ENCODE results near the gene RNF180.
"Not testable (repeated sequence)": the region's sequence is repeated elsewhere in the genome, so short reads cannot be mapped to it uniquely, and the experiment has no call there.

Gene RNF180

GRCh38 chr5:64207978-64208377, 42.3 kb downstream of the RNF180 start:
- H3K4me3 Mint-ChIP-seq, result no peak overlapping the region
- H3K27ac Mint-ChIP-seq, result no peak overlapping the region
- ATAC-seq, result no peak
- H3K36me3 Mint-ChIP-seq, result no peaks in the 10 kb centered on the region
- no peaks in the 10 kb centered on the region for H3K4me1 Mint-ChIP-seq
- H3K9me3 Mint-ChIP-seq, result no peaks in the 10 kb centered on the region
- no peaks in the 10 kb centered on the region for H3K27me3 Mint-ChIP-seq

GRCh38 chr5:64209353-64209752, 43.7 kb downstream of the RNF180 start:
- Mint-ChIP-seq H3K27ac (no peak overlapping the region), H3K36me3 (no peaks in the 10 kb centered on the region), H3K4me3 (no peak overlapping the region), H3K27me3 (no peaks in the 10 kb centered on the region), H3K4me1 (no peaks in the 10 kb centered on the region), H3K9me3 (no peaks in the 10 kb centered on the region)
- no peak for ATAC-seq

DNA sequence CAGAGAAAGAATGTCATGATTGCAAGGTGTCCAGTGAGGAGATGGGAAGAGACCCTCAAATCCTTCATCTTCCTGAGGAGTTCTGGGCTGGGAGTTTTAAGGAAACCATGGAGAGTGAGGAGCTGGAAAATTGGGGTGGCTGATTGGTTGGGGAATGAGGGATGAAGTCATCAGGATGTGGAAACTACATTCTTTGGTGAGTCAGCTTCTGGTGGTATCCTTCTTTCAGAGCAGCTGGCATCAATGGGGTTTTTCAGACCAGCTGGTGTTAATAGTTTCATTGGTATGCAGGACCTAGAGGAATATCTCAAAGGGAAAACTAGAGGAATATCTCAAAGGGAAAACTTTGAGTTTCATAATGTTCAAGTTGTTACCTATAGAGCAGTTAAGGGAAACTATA, 45.2 kb downstream of the RNF180 start:
- H3K27me3 Mint-ChIP-seq, result no peaks in the 10 kb centered on the region
- no peak overlapping the region for H3K27ac Mint-ChIP-seq
- H3K36me3 Mint-ChIP-seq, result no peaks in the 10 kb centered on the region
- H3K9me3 Mint-ChIP-seq, result no peaks in the 10 kb centered on the region
- H3K4me1 Mint-ChIP-seq, result no peaks in the 10 kb centered on the region
- ATAC-seq, result no peak
- no peak overlapping the region for H3K4me3 Mint-ChIP-seq

DNA sequence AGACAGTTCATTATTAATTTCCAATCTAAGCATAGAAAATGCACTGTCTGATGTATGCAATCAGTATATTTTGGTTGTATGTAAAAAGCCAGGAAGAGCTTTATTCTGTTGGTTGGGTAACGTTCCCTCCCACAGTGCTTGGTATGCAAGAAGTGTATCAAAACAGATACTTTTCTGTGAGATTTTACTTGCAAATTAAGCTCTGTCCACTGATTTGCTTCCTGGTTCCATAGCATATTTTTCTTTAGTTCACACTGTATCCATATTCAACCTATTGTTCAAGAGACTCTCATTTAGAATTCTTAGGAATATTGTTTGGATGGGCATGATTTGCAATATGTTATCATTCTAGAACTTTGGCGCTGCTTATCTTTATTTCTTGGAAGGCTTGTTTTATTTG, 47.4 kb downstream of the RNF180 start:
- H3K27me3 Mint-ChIP-seq, result no peaks in the 10 kb centered on the region
- no peak overlapping the region for H3K27ac Mint-ChIP-seq
- no peaks in the 10 kb centered on the region for H3K36me3 Mint-ChIP-seq
- ATAC-seq, result no peak
- no peaks in the 10 kb centered on the region for H3K9me3 Mint-ChIP-seq
- no peak overlapping the region for H3K4me3 Mint-ChIP-seq
- H3K4me1 Mint-ChIP-seq, result no peaks in the 10 kb centered on the region

GRCh38 chr5:64213531-64213930, 47.9 kb downstream of the RNF180 start:
- no peaks in the 10 kb centered on the region for H3K27me3 Mint-ChIP-seq
- ATAC-seq, result no peak
- no peaks in the 10 kb centered on the region for H3K9me3 Mint-ChIP-seq
- no peak overlapping the region for H3K4me3 Mint-ChIP-seq
- H3K27ac Mint-ChIP-seq, result no peak overlapping the region
- H3K36me3 Mint-ChIP-seq, result no peaks in the 10 kb centered on the region
- no peaks in the 10 kb centered on the region for H3K4me1 Mint-ChIP-seq

- H3K4me3 Mint-ChIP-seq, result no peak overlapping the region
- H3K9me3 Mint-ChIP-seq, result no peaks in the 10 kb centered on the region
- H3K27ac Mint-ChIP-seq, result no peak overlapping the region
- H3K4me1 Mint-ChIP-seq, result no peaks in the 10 kb centered on the region
- no peaks in the 10 kb centered on the region for H3K36me3 Mint-ChIP-seq
- no peak for ATAC-seq
- no peaks in the 10 kb centered on the region for H3K27me3 Mint-ChIP-seq
Observed at GRCh38 chr5:64214132-64214531, 48.5 kb downstream of the RNF180 start.

DNA sequence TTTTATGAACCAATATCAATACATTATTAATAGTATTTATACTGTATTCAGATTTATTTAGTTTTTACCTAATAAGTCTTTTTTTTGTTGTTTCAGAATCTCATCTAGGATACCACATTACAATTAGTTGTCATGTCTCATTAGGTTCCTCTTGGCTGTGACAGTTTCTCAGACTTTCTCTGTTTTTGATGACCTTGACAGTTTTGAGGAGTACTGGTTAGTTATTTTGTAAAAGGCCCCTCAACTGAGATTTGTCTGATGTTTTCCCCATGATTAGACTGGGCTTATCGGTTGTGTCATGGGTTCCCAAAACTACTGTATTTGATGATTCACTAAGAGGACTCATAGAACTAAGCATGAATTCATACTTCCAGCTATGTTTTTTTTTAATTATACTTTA, 56.3 kb downstream of the RNF180 start:
- no peaks in the 10 kb centered on the region for H3K36me3 Mint-ChIP-seq
- H3K27me3 Mint-ChIP-seq, result no peaks in the 10 kb centered on the region
- H3K9me3 Mint-ChIP-seq, result no peaks in the 10 kb centered on the region
- no peak for ATAC-seq
- H3K4me3 Mint-ChIP-seq, result no peak overlapping the region
- H3K27ac Mint-ChIP-seq, result no peak overlapping the region
- no peaks in the 10 kb centered on the region for H3K4me1 Mint-ChIP-seq

GRCh38 chr5:64225286-64225981, 59.8 kb downstream of the RNF180 start:
- not testable (repeated sequence) for ATAC-seq, H3K36me3 Mint-ChIP-seq, H3K27ac Mint-ChIP-seq, H3K9me3 Mint-ChIP-seq, H3K27me3 Mint-ChIP-seq, H3K4me3 Mint-ChIP-seq, H3K4me1 Mint-ChIP-seq

GRCh38 chr5:64227131-64227537, 61.5 kb downstream of the RNF180 start:
- H3K9me3 Mint-ChIP-seq, H3K4me3 Mint-ChIP-seq, H3K36me3 Mint-ChIP-seq, H3K27ac Mint-ChIP-seq, H3K4me1 Mint-ChIP-seq, H3K27me3 Mint-ChIP-seq, ATAC-seq: not testable (repeated sequence)

DNA sequence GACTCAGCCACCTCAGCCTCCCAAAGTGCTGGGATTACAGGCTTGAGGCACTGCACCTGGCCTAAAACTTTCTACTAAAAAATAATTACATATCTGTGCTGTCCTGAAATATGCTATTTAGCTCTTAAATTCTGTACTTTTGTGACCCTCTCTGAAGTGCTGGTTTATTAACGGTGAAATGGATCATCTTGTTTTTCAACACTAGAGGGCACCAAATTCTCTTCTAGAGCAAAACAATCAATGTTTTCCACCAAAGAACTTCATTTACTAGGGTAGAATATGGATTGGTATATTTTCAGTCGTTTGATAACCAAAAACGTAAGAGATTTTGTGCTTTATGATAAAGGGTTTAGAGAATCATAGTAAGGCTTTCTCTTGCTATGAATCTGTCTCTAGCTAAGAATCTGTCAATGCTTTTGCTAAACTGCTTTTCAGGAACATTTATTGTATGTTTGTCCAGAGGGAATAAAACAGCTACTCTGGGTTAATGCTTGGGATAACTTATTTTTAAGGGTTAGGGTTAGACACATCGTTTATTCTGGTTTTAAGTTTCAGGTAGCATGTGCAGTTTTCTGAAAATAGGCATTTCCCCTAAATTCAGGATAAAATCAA, 63.6 kb downstream of the RNF180 start:
- ATAC-seq, result no peak
- no peaks in the 10 kb centered on the region for H3K36me3 Mint-ChIP-seq
- no peaks in the 10 kb centered on the region for H3K9me3 Mint-ChIP-seq
- no peaks in the 10 kb centered on the region for H3K4me1 Mint-ChIP-seq
- no peaks in the 10 kb centered on the region for H3K27me3 Mint-ChIP-seq
- H3K27ac Mint-ChIP-seq, result no peak overlapping the region
- no peak overlapping the region for H3K4me3 Mint-ChIP-seq

- Mint-ChIP-seq H3K36me3 (no peaks in the 10 kb centered on the region), H3K27me3 (no peaks in the 10 kb centered on the region), H3K9me3 (peaks cover 4% of the 10 kb centered on the region), H3K4me3 (no peak overlapping the region), H3K27ac (no peak overlapping the region), H3K4me1 (no peaks in the 10 kb centered on the region)
- no peak for ATAC-seq
Observed at GRCh38 chr5:64260756-64261155, 95.1 kb downstream of the RNF180 start.

DNA sequence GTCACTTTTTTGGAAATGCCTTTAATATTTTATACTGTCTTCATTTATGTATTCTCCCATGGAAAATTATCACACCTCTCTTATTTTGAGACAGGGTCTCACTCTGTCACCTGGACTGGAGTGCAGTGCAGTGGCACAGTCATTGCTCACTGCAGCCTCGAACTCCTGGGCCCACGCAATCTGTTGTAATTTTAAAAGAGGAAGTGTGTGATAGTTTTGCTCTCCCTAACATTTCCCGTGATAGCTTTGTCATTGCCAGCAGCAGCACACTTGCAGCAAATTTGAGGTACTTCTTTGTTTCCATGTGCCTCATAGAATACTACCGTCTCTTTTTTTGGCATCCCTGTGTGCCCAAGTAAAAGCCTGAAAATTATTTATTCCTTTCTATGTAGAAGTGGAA, 103.5 kb downstream of the RNF180 start:
- Mint-ChIP-seq H3K27ac (no peak overlapping the region), H3K4me3 (no peak overlapping the region), H3K36me3 (no peaks in the 10 kb centered on the region), H3K27me3 (no peaks in the 10 kb centered on the region), H3K9me3 (peaks cover 8% of the 10 kb centered on the region), H3K4me1 (no peaks in the 10 kb centered on the region)
- no peak for ATAC-seq

DNA sequence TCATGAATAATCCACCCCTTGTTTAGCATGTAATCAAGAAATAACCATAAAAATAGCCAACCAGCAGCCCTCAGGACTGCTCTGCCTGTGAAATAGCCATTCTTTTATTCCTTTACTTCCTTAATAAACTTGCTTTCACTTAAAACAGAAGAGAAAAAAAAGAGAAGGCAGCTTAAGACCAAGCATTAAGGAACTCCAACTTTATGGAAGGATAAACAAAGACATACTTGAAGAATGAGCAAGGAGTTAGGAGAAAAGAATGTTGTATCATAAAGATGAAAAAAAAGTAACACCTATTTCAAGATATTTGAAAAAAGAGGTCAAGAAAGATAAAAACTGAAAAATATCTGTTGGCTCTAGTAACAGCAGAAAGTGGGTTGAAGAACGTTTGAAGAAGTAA, 107.6 kb downstream of the RNF180 start:
- H3K9me3 Mint-ChIP-seq, result peaks cover 5% of the 10 kb centered on the region
- H3K27me3 Mint-ChIP-seq, result no peaks in the 10 kb centered on the region
- H3K4me3 Mint-ChIP-seq, result no peak overlapping the region
- no peaks in the 10 kb centered on the region for H3K36me3 Mint-ChIP-seq
- ATAC-seq, result no peak
- H3K4me1 Mint-ChIP-seq, result no peaks in the 10 kb centered on the region
- no peak overlapping the region for H3K27ac Mint-ChIP-seq

DNA sequence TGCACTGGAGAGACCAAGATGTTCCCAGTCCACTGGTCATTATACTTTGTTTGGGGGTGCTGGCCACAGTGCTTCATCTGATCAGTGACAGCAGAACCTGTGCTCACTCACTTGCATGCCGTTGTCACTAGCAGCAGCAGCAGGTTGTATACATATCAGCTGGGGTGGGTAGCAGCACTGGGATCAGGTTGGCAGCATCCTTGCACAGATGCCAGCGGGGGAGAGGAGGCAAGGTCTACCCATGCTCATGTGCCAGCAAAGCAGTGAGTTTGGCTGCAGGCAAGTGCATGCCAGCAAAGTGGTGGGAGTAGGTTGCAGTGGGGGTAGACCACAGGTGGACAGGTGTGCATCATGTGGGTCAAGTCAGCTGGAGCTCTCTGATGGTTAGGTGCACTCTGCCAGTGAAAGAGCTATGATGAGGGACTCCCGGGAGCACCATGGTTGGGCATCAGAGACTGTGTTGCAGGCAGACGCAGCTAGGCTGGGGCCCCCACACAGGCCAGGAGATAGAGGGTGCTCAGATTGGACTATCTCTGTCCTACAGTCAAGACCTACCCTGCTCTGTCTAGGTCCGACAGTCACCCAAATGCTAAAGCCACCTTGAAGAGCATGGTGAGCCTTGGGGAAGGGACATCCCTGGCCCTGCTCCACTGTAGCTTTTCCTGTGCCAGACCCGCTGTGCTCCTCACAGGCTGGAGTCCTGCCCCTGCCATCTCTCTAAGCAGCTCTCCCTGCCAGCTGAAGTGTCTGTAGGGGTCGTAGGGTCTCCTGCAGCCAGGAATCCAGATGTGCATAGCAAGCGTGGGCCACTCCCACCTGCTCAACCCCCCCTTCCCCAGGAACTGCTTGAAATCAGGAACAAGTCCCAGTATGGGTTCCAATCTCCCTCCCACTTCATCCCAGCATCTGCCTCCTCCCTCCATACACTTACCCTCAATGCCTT, 119.8 kb downstream of the RNF180 start:
- Mint-ChIP-seq H3K9me3 (peaks cover 24% of the 10 kb centered on the region), H3K27me3 (no peaks in the 10 kb centered on the region), H3K36me3 (no peaks in the 10 kb centered on the region), H3K4me1 (no peaks in the 10 kb centered on the region), H3K4me3 (no peak overlapping the region), H3K27ac (no peak overlapping the region)
- ATAC-seq, result no peak

DNA sequence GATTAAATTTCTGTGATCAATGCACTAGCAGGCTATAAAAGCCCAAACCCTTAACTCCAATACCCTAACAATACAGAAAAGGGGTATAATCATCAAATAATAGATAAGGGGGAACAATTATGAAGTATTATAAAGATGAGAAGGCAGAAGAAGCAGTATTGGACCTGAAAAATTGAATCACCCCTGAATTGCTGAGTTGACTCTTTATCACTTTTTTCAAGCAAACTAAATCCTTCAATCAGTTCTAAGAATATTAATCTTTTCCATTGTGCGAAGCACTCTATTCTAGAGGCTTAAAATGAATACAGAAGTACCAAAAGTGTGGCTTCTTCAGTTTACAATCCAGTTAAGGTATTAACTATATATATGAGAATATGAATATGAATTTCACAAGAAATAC, 120.7 kb downstream of the RNF180 start:
- Mint-ChIP-seq H3K9me3 (peaks cover 23% of the 10 kb centered on the region), H3K4me3 (no peak overlapping the region), H3K36me3 (no peaks in the 10 kb centered on the region), H3K27ac (no peak overlapping the region), H3K27me3 (no peaks in the 10 kb centered on the region), H3K4me1 (no peaks in the 10 kb centered on the region)
- no peak for ATAC-seq

- H3K9me3 Mint-ChIP-seq, result peaks cover 16% of the 10 kb centered on the region
- H3K4me1 Mint-ChIP-seq, H3K27ac Mint-ChIP-seq, H3K27me3 Mint-ChIP-seq, H3K4me3 Mint-ChIP-seq, H3K36me3 Mint-ChIP-seq, ATAC-seq: not testable (repeated sequence)
Observed at GRCh38 chr5:64288496-64288895, 122.9 kb downstream of the RNF180 start.
